MM.1S (cell line): ENCODE measurements around the gene SP140L.

ENCODE experiments used
- CTCF ChIP-seq: fragments of 300-600 bp; sonication (generic); IDR thresholded peaks from 2 replicates; pipeline ENCODE4 v1.5.1; 2016; ENCODE audit warnings: antibody characterized with exemption, low read length, mixed read lengths
- EZH2phosphoT487 ChIP-seq: fragments of 300-600 bp; sonication (generic); IDR thresholded peaks from 2 replicates; pipeline ENCODE4 v1.6.1; 2018; ENCODE audit warnings: antibody characterized with exemption, low read length

- TF ChIP-seq CTCF = no peak
- TF ChIP-seq EZH2phosphoT487 = no peak
These were observed 85.3 kb downstream of the SP140L start for GRCh38 chr2:230412371-230412711.
